ENCODE measurements around the gene RPH3AL. TPM values are rescaled to one million over a fixed set of nuclear protein-coding genes. Genes with fewer than 3 reads are reported as not detected.

The RPH3AL gene
- total RNA-seq, 1 donor from 2014 or later = 6.0 TPM

GRCh38 chr17:286571-286970 lies 66.0 kb downstream of the RPH3AL start:
- DNase-seq (no peak), ATAC-seq (ENCODE audit: low read depth) (no peak)
- Mint-ChIP-seq H3K4me3 (no peak overlapping the region), H3K9me3 (no peaks in the 10 kb centered on the region), H3K4me1 (no peaks in the 10 kb centered on the region), H3K36me3 (ENCODE audit: low read depth) (no peaks in the 10 kb centered on the region), H3K27me3 (no peaks in the 10 kb centered on the region), H3K27ac (no peak overlapping the region)
- TF ChIP-seq CTCF (IDR thresholded peaks at IDR 0.05) = no peak
- ChIA-PET POLR2A (interaction anchor here (0.5 kb wide), 1 partner anchor 142 kb away, joined by 3 read pairs; no protein-coding TSS in a partner anchor), CTCF (no interaction called here)
- intact Hi-C loops (cut with micrococcal nuclease) = no loop called here

DNA sequence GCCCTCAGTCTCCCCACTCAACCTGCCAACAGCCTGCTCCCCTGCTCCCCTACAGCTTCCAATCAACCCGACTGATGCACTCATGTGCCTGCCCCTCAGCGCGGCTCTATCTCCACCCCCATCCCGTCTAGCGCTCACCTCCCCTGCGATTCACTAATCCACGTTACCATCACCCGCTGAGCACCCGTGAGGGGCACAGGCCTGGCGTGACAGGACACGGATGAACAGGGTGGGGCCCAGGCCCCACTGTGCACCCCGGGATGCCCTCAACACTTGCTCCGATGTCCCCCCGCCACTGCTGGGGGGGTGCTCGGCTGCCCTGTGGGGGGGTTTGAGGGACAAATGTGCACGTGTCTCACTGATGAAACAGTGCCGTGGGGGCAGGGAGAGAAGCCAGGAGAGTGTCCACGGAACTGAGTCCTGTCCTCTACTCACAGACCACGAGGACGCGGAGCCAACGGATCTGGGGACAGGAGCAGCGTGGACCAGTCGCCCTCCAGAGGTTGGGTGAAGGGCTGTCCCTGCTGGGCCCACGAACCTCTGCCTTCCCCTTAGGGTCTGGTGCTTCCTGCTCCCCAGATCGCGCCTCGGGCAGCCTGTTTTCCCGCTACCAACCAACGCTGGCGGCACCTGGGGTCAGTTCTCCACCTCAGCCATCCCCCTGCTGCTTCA lies 66.7 kb downstream of the RPH3AL start:
- no peaks in the 10 kb centered on the region for H3K36me3 Mint-ChIP-seq (ENCODE audit: low read depth)
- no peak overlapping the region for H3K4me3 Mint-ChIP-seq
- no peaks in the 10 kb centered on the region for H3K4me1 Mint-ChIP-seq
- H3K27me3 Mint-ChIP-seq = no peaks in the 10 kb centered on the region
- no peaks in the 10 kb centered on the region for H3K9me3 Mint-ChIP-seq
- ChIA-PET POLR2A (no interaction called here), CTCF (no interaction called here)
- DNase-seq (no peak), ATAC-seq (ENCODE audit: low read depth) (no peak)
- no peak for TF ChIP-seq CTCF (IDR thresholded peaks at IDR 0.05)
- H3K27ac Mint-ChIP-seq = no peak overlapping the region
- intact Hi-C loops (cut with micrococcal nuclease) = no loop called here

DNA sequence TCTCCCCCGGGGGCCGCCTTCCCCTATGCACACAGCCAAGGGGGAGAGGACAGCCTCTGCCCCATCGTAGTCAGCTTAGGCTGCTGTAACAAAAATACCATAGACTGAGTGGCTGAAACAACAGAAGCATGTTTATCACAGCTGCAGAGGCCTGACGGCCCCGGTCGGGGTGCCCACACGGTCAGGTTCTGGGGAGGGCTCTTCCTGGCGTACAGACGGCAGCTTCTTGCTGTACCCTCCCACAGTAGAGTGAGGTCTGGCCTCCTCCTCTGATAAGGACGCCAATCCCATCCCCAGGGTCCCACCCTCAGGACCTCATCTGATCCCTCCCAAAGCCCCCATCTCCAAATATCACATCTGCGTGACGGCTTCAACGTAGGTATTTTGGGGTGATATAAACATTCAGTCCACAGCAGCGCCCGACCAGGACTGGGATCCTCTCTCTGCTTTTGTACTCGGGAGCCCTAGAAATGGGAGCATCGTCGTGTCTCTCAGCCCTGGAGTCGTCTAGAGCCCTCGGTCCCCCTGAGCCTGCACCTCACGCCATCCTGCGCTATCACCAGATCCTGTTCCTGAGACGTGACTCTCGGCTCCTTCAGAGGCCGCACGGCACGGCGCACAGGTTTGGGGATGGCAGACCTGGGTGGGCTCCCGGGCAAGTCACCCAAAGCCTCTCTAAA lies 67.8 kb downstream of the RPH3AL start:
- Mint-ChIP-seq H3K4me3 (no peak overlapping the region), H3K27ac (no peak overlapping the region), H3K4me1 (no peaks in the 10 kb centered on the region), H3K27me3 (no peaks in the 10 kb centered on the region), H3K36me3 (ENCODE audit: low read depth) (no peaks in the 10 kb centered on the region), H3K9me3 (no peaks in the 10 kb centered on the region)
- no peak for DNase-seq
- ATAC-seq (ENCODE audit: low read depth) = no peak
- TF ChIP-seq CTCF (IDR thresholded peaks at IDR 0.05) = no peak
- ChIA-PET POLR2A (no interaction called here), CTCF (no interaction called here)
- intact Hi-C loops (cut with micrococcal nuclease) = no loop called here

- no peak for ATAC-seq (ENCODE audit: low read depth)
- H3K9me3 Mint-ChIP-seq = no peaks in the 10 kb centered on the region
- CTCF ChIA-PET = no interaction called here
Measured at GRCh38 chr17:283911-284675, 68.5 kb downstream of the RPH3AL start.

More at GRCh38 chr17:283911-284675, 68.5 kb downstream of the RPH3AL start:
- POLR2A ChIA-PET = no interaction called here
- H3K27ac Mint-ChIP-seq = no peak overlapping the region
- H3K36me3 Mint-ChIP-seq (ENCODE audit: low read depth) = no peaks in the 10 kb centered on the region
- TF ChIP-seq CTCF (IDR thresholded peaks at IDR 0.05) = no peak
- DNase-seq = no peak
- no peak overlapping the region for H3K4me3 Mint-ChIP-seq
- intact Hi-C loops (cut with micrococcal nuclease) = no loop called here
- no peaks in the 10 kb centered on the region for H3K27me3 Mint-ChIP-seq
- H3K4me1 Mint-ChIP-seq = no peaks in the 10 kb centered on the region

Data from activated B cell treated with CpG ODN at 0.5 μM for 24 hours (primary cell).